Right lobe of liver (tissue), 4 donors: ENCODE data around the gene MDFI.

ENCODE experiments used
- CTCF ChIP-seq, 4 donors: fragments of 200-600 bp in 3 of 4; fragments of 450-650 bp in 1 of 4; IDR thresholded peaks; one replicate each; pipeline versions ENCODE4 v1.5.1 to v1.8.0; 2016 to 2022; ENCODE audit warnings: antibody characterized with exemption in 4 of 4, mild to moderate bottlenecking in 2 of 4
- POLR2A ChIP-seq: fragments of 450-650 bp; IDR thresholded peaks from one replicate; pipeline ENCODE4 v1.6.1; 2017; ENCODE audit warnings: antibody characterized with exemption, mild to moderate bottlenecking
- donor health status: DM: no; HTN: no; CAD: no.
- donor health status: DM: no; HTN: no; CAD: no.
- donor health status: DM: no; HTN: yes; CAD: no.

- TF ChIP-seq CTCF (IDR thresholded peaks at IDR 0.05) (no peak), POLR2A (no peak)
Measured at GRCh38 chr6:41607036-41607435, 31.2 kb upstream of the MDFI start.
